Thoracic aorta (tissue), 2 donors: ENCODE results near the gene XYLT1. TPM values are rescaled to one million over a fixed set of nuclear protein-coding genes. Genes with fewer than 3 reads are reported as not detected.

Experiments used
- ATAC-seq: fragments of 150-250 bp; one replicate; pipeline ENCODE4 v1.8.0; 2017; ENCODE audit warnings: low read depth; ENCODE audit not compliant: insufficient number of reproducible peaks, low FRiP score
- DNase-seq: peaks from one replicate; pipeline ENCODE4 v3.0.0-alpha.2; 2020; ENCODE audit warnings: low spot score
- H3K27ac ChIP-seq, 2 donors: fragments of 200-600 bp; sonication (generic); 1 replicate in 1 of 2; 2 replicates in 1 of 2; pipeline ENCODE4 v1.5.1; 2016; ENCODE audit warnings: mild to moderate bottlenecking in 2 of 2, moderate library complexity in 2 of 2
- H3K27me3 ChIP-seq: fragments of 200-600 bp; sonication (generic); replicated peaks from 2 replicates; pipeline ENCODE4 v1.6.0; 2016; ENCODE audit warnings: mild to moderate bottlenecking; ENCODE audit not compliant: insufficient read depth
- H3K36me3 ChIP-seq: fragments of 200-600 bp; sonication (generic); one replicate; pipeline ENCODE4 v1.5.1; 2016
- H3K4me1 ChIP-seq, 2 donors: fragments of 200-600 bp; sonication (generic); 1 replicate in 1 of 2; 2 replicates in 1 of 2; pipeline versions ENCODE4 v1.5.1 to v1.6.0; 2016; ENCODE audit warnings: low read depth in 2 of 2, mild to moderate bottlenecking in 1 of 2; ENCODE audit not compliant: control insufficient read depth in 1 of 2
- H3K4me3 ChIP-seq: fragments of 200-600 bp; sonication (generic); 2 replicates; pipeline ENCODE4 v1.5.1; 2016; ENCODE audit warnings: mild to moderate bottlenecking
- H3K9me3 ChIP-seq: fragments of 200-600 bp; sonication (generic); 2 replicates; pipeline ENCODE4 v1.5.1; 2016
- CTCF ChIP-seq: fragments of 200-600 bp; sonication (generic); IDR thresholded peaks from one replicate; pipeline ENCODE4 v1.5.1; 2019; ENCODE audit warnings: antibody characterized with exemption
- total RNA-seq, 2 donors: library from RNA; depleted of rRNA; stranded (reverse); fragments of >200 nt; gene quantifications; one replicate each; pipeline versions ENCODE4 v1.1.0 to v1.2.3, GENCODE V29; 2016

Gene XYLT1
- total RNA-seq, 2 donors from 2014 or later: 13.1 to 22.5 TPM

GRCh38 chr16:17437127-17437720 is 33.5 kb downstream of the XYLT1 start:
- Histone ChIP-seq H3K27ac (no peak overlapping the region), H3K9me3 (no peaks in the 10 kb centered on the region), H3K36me3 (no peaks in the 10 kb centered on the region), H3K27me3 (no peaks in the 10 kb centered on the region), H3K4me1 (peaks cover 6 to 19% of the 10 kb centered on the region in 2 donors), H3K4me3 (no peak overlapping the region)
- no peak for DNase-seq
- no peak for ATAC-seq
- no peak for TF ChIP-seq CTCF

GRCh38 chr16:17435318-17435717 is 35.4 kb downstream of the XYLT1 start:
- Histone ChIP-seq H3K4me3 (no peak overlapping the region), H3K36me3 (no peaks in the 10 kb centered on the region), H3K4me1 (peaks cover 8 to 19% of the 10 kb centered on the region in 2 donors), H3K27ac (no peak overlapping the region), H3K9me3 (no peaks in the 10 kb centered on the region), H3K27me3 (no peaks in the 10 kb centered on the region)
- no peak for DNase-seq
- no peak for ATAC-seq
- TF ChIP-seq CTCF: no peak

GRCh38 chr16:17433577-17434451 is 36.9 kb downstream of the XYLT1 start:
- Histone ChIP-seq H3K9me3 (no peaks in the 10 kb centered on the region), H3K27ac (no peak overlapping the region), H3K27me3 (no peaks in the 10 kb centered on the region), H3K4me1 (peaks cover 8 to 19% of the 10 kb centered on the region in 2 donors), H3K4me3 (no peak overlapping the region), H3K36me3 (no peaks in the 10 kb centered on the region)
- DNase-seq: no peak
- no peak for ATAC-seq
- TF ChIP-seq CTCF: no peak

- H3K27me3 ChIP-seq: no peaks in the 10 kb centered on the region
- no peaks in the 10 kb centered on the region for H3K9me3 ChIP-seq
- no peak overlapping the region for H3K27ac ChIP-seq
- H3K4me3 ChIP-seq: no peak overlapping the region
- H3K36me3 ChIP-seq: no peaks in the 10 kb centered on the region
- DNase-seq: no peak
- ATAC-seq: no peak
- peaks cover 8 to 19% of the 10 kb centered on the region in 2 donors for H3K4me1 ChIP-seq
- no peak for TF ChIP-seq CTCF
Measured at GRCh38 chr16:17432901-17433576, 37.7 kb downstream of the XYLT1 start.
